D341Med (cell line): ENCODE data around the gene VILL.
"Not testable (repeated sequence)": the region's sequence is repeated elsewhere in the genome, so short reads cannot be mapped to it uniquely, and the experiment has no call there.

Experiments
- DNase-seq: peaks from one replicate; pipeline ENCODE4 v3.0.0; 2012; ENCODE audit warnings: low spot score

VILL gene

DNA sequence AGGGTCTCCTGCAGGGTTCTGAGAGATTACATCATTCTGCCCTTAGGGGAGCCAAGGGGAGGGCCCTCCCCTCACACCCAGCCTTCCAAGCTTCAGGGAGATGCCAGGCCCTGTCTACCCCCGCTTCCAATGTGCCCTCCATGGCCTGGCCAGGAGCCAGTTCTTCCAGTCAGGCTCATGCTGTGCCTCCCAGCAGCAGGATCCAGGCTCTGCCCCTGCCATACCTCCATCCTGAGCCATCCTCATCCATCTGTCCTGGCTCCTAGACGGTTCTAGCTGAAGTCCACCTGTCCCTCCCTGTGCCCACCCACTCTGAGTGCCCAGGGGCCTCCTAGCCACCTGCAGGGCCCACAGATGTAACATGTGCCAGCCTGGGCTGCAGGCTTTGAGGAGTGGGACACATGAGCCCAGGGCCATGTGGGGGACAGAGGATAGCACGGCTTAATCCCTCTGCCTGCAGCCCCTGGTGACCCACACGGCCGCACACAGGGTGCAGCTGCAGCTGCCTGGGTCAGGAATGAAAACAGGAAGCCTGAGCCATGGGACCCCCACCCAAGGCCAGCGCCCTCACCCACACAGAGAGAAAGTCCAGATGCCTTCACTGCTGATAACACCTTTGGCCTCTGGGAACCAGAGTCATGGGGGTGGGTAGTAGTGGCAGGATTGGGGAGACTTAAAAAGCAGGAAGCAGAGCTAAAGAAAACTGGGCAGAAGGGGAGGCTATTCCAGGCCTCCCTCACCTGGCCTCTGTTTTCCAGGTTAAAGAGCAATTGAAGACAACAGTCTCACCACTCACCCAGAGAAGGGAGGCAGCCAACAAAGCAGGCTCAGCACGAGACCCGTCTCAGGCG is 27.1 kb downstream of the VILL start:
- no peak for DNase-seq

GRCh38 chr3:38018296-38019266 is 28.0 kb downstream of the VILL start:
- no peak for DNase-seq

GRCh38 chr3:38019658-38020341 is 29.2 kb downstream of the VILL start:
- no peak for DNase-seq

- no peak for DNase-seq
Measured at GRCh38 chr3:38020342-38020726, 29.7 kb downstream of the VILL start.

DNA sequence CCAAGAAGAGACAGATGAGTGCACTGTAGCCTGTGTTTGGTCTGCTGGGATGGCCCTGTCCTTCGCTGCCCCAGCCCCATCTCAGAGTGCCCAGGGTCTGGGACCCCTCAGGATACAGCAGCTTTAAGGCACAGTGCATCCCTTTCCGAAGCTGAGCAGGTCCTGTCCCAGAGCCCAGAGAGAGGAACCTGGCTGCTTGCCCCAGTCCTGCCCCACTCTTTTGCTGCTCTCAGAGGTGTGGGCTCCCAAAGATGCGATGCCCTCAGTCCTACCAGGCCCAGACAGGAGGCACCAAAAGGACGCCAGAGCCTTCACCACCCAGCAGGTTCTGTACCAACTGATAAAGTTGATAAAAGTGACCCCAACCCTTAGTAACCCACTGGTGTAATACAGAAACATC is 30.6 kb downstream of the VILL start:
- DNase-seq, result no peak

- DNase-seq, result no peak
Measured at GRCh38 chr3:38022301-38022700, 31.7 kb downstream of the VILL start.

DNA sequence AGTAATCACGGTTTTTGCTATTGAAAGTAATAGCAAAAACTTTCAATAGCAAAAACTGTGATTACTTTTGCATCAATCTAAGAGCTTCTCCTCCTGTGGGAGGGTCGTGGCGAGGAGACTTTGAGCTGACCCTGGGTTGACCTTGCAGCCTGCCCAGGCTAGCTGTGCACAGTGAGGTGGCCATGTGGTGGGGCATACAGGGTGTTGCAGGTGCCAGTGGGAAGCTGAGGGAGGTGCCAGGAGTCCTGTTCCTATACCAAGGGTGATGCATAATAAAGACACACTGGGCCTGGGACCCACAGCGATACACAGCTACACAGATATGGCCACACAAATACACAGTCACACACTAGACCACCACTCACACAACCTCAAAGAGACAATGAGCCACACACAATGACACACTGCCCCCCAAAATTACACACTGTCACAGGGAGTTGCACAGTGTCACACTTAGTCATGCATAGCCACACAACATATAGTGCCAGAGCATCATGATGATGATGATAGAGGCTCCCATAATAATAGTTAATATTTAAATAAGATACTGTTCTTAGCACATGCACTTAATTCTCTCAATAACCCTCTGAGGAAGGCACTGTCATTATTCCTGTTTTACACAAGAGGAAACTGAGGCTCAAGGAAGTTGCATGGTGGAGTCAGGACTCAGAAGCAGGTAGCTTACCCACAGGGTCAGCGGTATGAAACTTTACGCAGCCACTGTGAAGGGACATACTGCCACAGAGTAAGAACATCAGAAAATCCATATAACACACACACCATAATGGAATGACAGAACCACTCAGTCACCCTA is 32.5 kb downstream of the VILL start:
- DNase-seq, result no peak

GRCh38 chr3:38026856-38027255 is 36.3 kb downstream of the VILL start:
- DNase-seq, result no peak

DNA sequence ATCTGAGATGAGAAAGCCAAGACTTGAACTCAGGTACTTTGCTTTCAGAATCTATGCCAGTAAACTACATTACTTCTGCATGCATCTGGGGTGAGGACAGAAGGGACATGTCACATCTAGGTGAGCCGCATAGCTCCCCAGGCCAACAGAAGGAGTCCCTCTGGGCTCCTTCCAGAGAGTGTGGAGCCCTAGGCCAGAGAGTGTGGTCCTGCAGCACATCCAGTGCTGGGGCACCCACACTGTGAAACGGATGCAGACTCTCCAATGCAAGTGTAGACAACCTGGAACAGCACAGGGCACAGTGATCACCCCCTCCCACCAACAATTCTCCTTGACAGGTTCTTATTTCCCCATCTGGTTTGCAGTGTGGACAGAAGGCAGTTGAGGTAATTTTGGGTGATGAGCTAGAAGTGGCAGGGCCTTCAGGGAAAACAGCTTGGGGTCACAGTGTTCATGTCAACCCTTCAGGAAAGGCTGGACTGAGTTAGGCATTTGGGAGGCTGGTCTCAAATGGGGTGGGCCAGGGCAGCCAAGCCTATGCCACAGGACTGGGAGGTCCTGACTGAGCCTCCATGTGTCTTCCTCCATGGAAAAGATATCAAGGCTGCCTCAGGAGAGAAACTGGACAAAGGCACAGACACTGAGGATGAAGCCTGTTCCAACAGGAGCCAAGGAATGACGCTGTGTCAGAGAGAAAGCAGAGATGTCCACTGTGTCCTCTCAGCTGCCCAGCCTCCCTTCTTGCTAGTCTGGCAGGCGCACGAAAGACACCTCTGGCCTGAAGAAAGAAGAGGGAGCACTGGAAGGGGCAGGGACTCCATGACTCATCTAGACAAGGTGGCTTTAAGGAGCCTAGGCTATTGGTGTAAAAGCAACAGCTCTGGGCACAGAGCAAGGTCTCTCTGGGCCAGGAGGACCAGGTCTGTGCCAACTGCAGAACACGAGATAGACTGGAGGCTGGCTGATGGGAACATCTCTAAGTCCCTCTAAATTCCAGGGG is 37.2 kb downstream of the VILL start:
- DNase-seq, result no peak

DNA sequence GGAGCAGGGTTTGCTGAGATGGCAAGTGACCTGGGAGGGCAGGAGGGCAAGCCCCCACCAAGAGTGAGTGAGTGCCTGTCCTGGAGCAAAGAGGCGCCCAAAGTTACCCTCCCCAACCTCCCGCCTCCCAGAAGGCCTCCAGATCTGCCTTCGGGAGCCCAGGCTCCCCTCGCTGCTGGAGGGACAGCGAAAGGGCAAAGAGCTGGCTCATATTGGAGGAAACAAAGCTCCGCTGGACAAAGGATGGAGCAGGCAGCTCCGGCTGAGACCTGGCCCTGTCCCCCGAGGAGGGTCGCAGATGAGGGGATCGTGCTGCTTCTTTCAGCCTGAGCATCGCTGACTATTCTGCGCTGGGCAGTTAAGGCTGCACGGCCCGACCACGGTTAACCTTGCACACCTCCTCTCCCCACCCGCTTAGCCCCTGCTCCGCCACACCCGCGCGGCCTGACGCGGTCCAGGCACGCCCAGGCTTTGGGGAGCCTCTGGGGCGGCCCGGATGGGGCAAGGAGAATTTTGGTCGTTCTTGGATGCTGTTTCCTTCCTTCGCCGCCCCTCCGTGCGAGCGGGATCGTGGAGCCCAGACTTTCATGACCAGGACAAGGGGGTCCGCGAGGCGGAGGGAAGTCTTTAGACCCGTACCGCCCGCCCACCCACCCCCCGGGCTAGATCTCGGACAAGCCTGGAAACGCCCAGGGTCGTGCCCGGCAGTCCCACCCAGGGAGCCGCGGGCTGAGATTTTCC is 38.2 kb downstream of the VILL start:
- DNase-seq, result no peak

DNA sequence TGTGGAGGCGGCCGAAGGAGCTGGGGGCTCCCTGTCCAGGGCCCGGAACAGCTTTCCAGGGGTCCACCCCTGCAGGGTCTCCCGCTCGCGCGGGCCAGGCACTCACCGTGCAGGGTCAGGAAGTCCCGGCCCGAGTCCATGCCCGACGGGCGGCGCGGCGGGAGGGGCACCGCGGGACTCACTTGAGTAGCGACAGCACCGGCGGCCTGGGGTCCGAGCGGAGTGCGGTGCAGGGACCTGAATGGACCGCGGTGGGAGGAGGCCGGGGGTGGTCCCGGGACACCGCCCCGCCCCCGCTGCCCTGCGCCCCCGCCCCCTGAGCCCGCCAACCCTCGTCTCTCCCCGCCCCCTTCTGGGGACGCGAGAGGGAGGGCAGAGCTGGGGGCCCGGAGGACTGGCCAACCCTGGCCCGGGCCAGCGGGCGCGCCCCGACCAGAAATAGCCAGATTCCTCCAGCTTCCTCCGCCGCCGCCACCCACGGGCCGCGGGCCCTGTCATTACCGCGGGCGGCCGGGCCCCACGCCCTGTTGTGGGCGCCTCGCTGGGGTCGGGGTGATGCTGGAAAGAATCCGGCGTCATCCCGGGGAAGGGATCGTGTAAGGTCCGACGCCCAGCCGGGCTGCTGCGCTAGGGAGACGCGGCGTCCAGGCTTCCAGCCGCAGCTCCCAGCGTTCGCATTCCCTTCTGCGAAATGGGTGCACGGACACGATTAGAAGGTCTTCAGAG is 39.0 kb downstream of the VILL start, which contains the start of gene PLCD1:
TSS of gene PLCD1 (minus strand) at position 243 of the 726 bp plus-strand sequence. CDS start at position 140, 103 bp downstream.
- DNase-seq, result peak; percentile 63

GRCh38 chr3:38030126-38031021 is 39.8 kb downstream of the VILL start:
- DNase-seq, result no peak

DNA sequence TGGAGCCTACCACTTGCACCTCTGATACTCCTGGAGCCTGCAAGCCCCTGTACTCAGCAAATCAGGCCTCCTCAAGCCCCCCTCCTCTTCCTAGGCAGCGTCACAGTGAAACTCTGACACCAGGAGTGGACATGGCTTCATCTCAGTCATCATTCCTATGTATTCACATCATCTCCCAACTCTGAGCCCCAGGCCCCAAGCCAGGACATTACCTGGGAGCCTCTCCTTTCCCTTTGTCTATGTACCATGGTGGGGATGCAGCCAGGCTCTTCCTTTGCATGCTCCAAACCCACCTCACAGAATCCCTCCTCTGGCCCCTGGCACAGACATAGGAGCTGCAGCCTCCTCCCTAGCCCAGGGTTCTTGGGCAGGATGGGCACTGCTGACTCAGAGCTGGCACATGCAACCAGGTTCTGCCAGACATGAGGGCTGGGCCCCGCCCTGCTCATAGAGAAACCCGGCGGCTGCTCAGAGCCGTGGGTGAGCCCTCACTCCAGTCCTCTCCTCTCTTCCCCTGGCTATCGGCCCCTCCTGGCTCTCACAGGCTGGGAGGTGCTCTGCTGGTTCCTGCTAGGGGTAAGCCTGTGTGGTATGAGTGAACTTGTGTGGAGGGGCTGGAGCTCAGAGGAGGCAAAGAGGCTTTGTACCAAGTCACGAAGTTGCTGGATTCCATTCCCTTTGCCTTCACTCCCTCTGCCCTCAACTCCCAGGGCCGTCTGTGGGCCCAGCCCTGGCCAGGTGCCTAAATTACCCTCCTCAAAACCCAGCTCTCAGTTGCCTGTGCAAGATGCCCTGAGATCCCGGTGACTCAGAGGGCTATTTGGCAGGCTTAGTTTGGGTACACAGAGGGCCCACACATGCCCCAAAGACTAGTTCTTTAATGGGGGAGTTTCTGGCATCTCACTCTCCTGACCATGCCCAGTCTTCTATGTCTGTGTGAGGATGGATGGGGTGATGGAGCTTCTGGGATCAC is 40.7 kb downstream of the VILL start:
- no peak for DNase-seq

- DNase-seq, result no peak
Measured at GRCh38 chr3:38032328-38032865, 41.8 kb downstream of the VILL start.

DNA sequence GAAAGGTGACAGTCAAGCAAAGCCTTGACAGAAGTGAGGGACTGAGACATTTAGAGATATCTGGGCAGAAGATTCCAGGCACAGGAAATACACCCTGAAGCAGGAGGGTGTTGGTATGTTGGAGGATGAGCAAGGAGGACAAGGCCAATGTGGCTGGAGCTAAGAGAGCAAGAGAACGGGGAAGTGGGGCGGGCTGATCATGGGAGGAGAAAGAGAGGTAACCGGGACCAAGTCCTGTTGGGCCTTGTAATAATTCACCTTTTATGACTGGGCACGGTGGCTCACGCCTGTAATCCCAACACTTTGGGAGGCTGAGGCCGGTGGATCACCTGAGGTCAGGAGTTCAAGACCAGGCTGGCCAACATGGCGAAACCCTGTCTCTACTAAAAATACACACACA is 43.0 kb downstream of the VILL start:
- not testable (repeated sequence) for DNase-seq

DNA sequence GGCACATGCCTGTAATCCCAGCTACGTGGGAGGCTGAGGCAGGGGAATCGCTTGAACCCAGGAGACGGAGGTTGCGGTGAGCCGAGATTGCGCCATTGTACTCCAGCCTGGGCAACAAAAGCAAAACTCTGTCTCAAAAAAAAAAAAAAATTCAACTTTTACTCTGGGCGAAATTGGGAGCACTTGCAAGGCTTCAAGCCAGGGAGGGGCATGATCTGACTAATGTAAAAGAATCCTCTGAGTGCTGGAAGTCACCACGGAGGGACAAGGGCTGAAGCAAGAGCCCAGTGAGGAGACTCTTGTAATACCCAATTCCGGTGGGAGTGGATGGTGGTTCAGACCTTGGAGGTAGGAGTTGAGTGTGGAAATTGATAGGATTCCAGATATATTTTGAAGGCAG is 43.7 kb downstream of the VILL start:
- not testable (repeated sequence) for DNase-seq
